Measurements from ENCODE around the gene PHKA1. TPM values are rescaled to one million over a fixed set of nuclear protein-coding genes. Genes with fewer than 3 reads are reported as not detected.
"Not testable (repeated sequence)": the region's sequence is repeated elsewhere in the genome, so short reads cannot be mapped to it uniquely, and the experiment has no call there.

Gene PHKA1
- total and polyA plus RNA-seq, 2 donors (not counting 1 experiment from before 2014, with no cell fraction given), result 0.07 to 0.20 TPM

DNA sequence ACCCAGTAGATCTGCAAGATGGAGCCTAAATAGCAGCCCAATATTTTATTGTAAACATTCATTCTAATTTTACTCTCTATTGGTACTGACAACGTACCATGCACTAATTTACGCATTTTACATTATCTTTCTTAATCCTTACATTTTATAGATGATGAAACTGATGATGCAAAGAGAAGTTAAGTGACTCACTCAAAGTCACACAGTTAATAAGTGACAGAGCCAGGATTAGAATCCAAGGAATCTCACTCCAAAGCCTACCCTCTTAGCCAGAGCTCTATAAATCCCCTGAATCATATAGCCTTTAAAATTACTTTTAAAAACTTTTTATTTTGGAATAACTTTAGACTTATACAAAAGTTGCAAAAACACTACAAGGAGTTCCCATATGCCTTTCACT, 37.6 kb downstream of the PHKA1 start:
- no peaks in the 10 kb centered on the region for H3K4me1 Mint-ChIP-seq
- Histone ChIP-seq H3K9ac (ENCODE audit: low read length) (no peak overlapping the region), H3K79me2 (ENCODE audit: control insufficient read depth, insufficient read depth, low read length) (no peaks in the 10 kb centered on the region), H3K27me3 (replicated peaks in 1 of 4; ENCODE audit: control extremely low read depth in 1 of 4, control insufficient read depth in 3 of 4, insufficient read depth in 4 of 4, low read length in 3 of 4) (no peaks in the 10 kb centered on the region), H3K9me3 (ENCODE audit: control extremely low read depth in 1 of 3, control insufficient read depth in 2 of 3, insufficient read depth in 1 of 3, low read length in 2 of 3) (no peaks in the 10 kb centered on the region), H3K36me3 (replicated peaks in 1 of 2; ENCODE audit: control extremely low read depth in 1 of 2, control insufficient read depth in 1 of 2, extremely low read depth in 1 of 2, insufficient read depth in 2 of 2, low read length in 1 of 2) (no peaks in the 10 kb centered on the region), H3K27ac (ENCODE audit: low read length in 2 of 2) (no peak overlapping the region), H3K4me2 (replicated peaks; ENCODE audit: low read depth, low read length, poor library complexity, severe bottlenecking) (no peak overlapping the region), H4K20me1 (ENCODE audit: control insufficient read depth, insufficient read depth, low read length, poor library complexity, severe bottlenecking) (no peaks in the 10 kb centered on the region), H3K4me3 (ENCODE audit: control extremely low read depth in 1 of 5, extremely low read depth in 1 of 5, insufficient read depth in 1 of 5, low read depth in 2 of 5, low read length in 4 of 5) (no peak overlapping the region), H2AFZ (ENCODE audit: insufficient read depth, low read depth, low read length, poor library complexity, severe bottlenecking) (no peak overlapping the region), H3K4me1 (ENCODE audit: control insufficient read depth in 2 of 2, insufficient read depth in 2 of 2, low read length in 2 of 2) (no peaks in the 10 kb centered on the region)
- ATAC-seq (ENCODE audit: low read depth), result no peak
- POLR2A ChIA-PET, result no interaction called here
- no peaks in the 10 kb centered on the region for H3K9me3 Mint-ChIP-seq (ENCODE audit: insufficient read depth)
- CTCF ChIA-PET, result no interaction called here
- H3K27ac Mint-ChIP-seq, result no peak overlapping the region
- whole genome bisulfite sequencing (ENCODE audit: insufficient coverage), result no CpG with 5 or more reads among the region's 2 CpGs
- TF ChIP-seq EZH2 (IDR thresholded peaks at IDR 0.05; ENCODE audit: borderline replicate concordance, insufficient read depth, low read depth, low read length, poor library complexity, severe bottlenecking) (no peak), CTCF (IDR thresholded peaks at IDR 0.05) (no peak)
- H3K4me3 Mint-ChIP-seq, result no peak overlapping the region
- intact Hi-C loops (cut with micrococcal nuclease), result no loop called here
- no peaks in the 10 kb centered on the region for H3K27me3 Mint-ChIP-seq
- DNase-seq, result no peak

GRCh38 chrX:72673951-72674350, 40.2 kb downstream of the PHKA1 start:
- H3K9me3 ChIP-seq (ENCODE audit: control extremely low read depth in 1 of 3, control insufficient read depth in 2 of 3, insufficient read depth in 1 of 3, low read length in 2 of 3); CTCF ChIA-PET; H3K4me1 ChIP-seq (ENCODE audit: control insufficient read depth in 2 of 2, insufficient read depth in 2 of 2, low read length in 2 of 2); H4K20me1 ChIP-seq (ENCODE audit: control insufficient read depth, insufficient read depth, low read length, poor library complexity, severe bottlenecking); POLR2A ChIA-PET; H3K9ac ChIP-seq (ENCODE audit: low read length); DNase-seq; H3K27ac Mint-ChIP-seq; H3K4me3 ChIP-seq (ENCODE audit: control extremely low read depth in 1 of 5, extremely low read depth in 1 of 5, insufficient read depth in 1 of 5, low read depth in 2 of 5, low read length in 4 of 5); H3K36me3 ChIP-seq (replicated peaks in 1 of 2; ENCODE audit: control extremely low read depth in 1 of 2, control insufficient read depth in 1 of 2, extremely low read depth in 1 of 2, insufficient read depth in 2 of 2, low read length in 1 of 2); H3K9me3 Mint-ChIP-seq (ENCODE audit: insufficient read depth); H3K4me1 Mint-ChIP-seq; H3K4me2 ChIP-seq (replicated peaks; ENCODE audit: low read depth, low read length, poor library complexity, severe bottlenecking); H3K27ac ChIP-seq (ENCODE audit: low read length in 2 of 2); H3K4me3 Mint-ChIP-seq; H3K79me2 ChIP-seq (ENCODE audit: control insufficient read depth, insufficient read depth, low read length); ATAC-seq (ENCODE audit: low read depth); H2AFZ ChIP-seq (ENCODE audit: insufficient read depth, low read depth, low read length, poor library complexity, severe bottlenecking); H3K27me3 ChIP-seq (replicated peaks in 1 of 4; ENCODE audit: control extremely low read depth in 1 of 4, control insufficient read depth in 3 of 4, insufficient read depth in 4 of 4, low read length in 3 of 4); intact Hi-C loops (cut with micrococcal nuclease); H3K27me3 Mint-ChIP-seq: not testable (repeated sequence)
- no CpG with 5 or more reads among the region's 1 CpG for WGBS (ENCODE audit: insufficient coverage)

GRCh38 chrX:72669508-72669907, 44.6 kb downstream of the PHKA1 start:
- H3K27me3 Mint-ChIP-seq; H3K79me2 ChIP-seq (ENCODE audit: control insufficient read depth, insufficient read depth, low read length); H3K4me1 Mint-ChIP-seq; H3K27ac Mint-ChIP-seq; intact Hi-C loops (cut with micrococcal nuclease); H3K36me3 ChIP-seq (replicated peaks in 1 of 2; ENCODE audit: control extremely low read depth in 1 of 2, control insufficient read depth in 1 of 2, extremely low read depth in 1 of 2, insufficient read depth in 2 of 2, low read length in 1 of 2); H4K20me1 ChIP-seq (ENCODE audit: control insufficient read depth, insufficient read depth, low read length, poor library complexity, severe bottlenecking); H3K27me3 ChIP-seq (replicated peaks in 1 of 4; ENCODE audit: control extremely low read depth in 1 of 4, control insufficient read depth in 3 of 4, insufficient read depth in 4 of 4, low read length in 3 of 4); H3K9me3 ChIP-seq (ENCODE audit: control extremely low read depth in 1 of 3, control insufficient read depth in 2 of 3, insufficient read depth in 1 of 3, low read length in 2 of 3); CTCF ChIA-PET; H3K4me3 ChIP-seq (ENCODE audit: control extremely low read depth in 1 of 5, extremely low read depth in 1 of 5, insufficient read depth in 1 of 5, low read depth in 2 of 5, low read length in 4 of 5); H3K9me3 Mint-ChIP-seq (ENCODE audit: insufficient read depth); H3K4me2 ChIP-seq (replicated peaks; ENCODE audit: low read depth, low read length, poor library complexity, severe bottlenecking); H2AFZ ChIP-seq (ENCODE audit: insufficient read depth, low read depth, low read length, poor library complexity, severe bottlenecking); H3K27ac ChIP-seq (ENCODE audit: low read length in 2 of 2); H3K4me1 ChIP-seq (ENCODE audit: control insufficient read depth in 2 of 2, insufficient read depth in 2 of 2, low read length in 2 of 2); H3K9ac ChIP-seq (ENCODE audit: low read length); DNase-seq; ATAC-seq (ENCODE audit: low read depth); H3K4me3 Mint-ChIP-seq; POLR2A ChIA-PET: not testable (repeated sequence)
- no CpG with 5 or more reads among the region's 5 CpGs for WGBS (ENCODE audit: insufficient coverage)
